Iris pigment epithelial cell (primary cell): ENCODE data around the gene CEACAM7.
A peak's percentile ranks its signal among the peaks of the same experiment; 100 is the strongest.
"Not testable (repeated sequence)": the region's sequence is repeated elsewhere in the genome, so short reads cannot be mapped to it uniquely, and the experiment has no call there.

Experiments
- DNase-seq: peaks from one replicate; pipeline ENCODE4 v3.0.0-alpha.2; 2011; ENCODE audit warnings: low read depth

The CEACAM7 gene

GRCh38 chr19:41656756-41657155, 31.3 kb downstream of the CEACAM7 start:
- DNase-seq: not testable (repeated sequence)

DNA sequence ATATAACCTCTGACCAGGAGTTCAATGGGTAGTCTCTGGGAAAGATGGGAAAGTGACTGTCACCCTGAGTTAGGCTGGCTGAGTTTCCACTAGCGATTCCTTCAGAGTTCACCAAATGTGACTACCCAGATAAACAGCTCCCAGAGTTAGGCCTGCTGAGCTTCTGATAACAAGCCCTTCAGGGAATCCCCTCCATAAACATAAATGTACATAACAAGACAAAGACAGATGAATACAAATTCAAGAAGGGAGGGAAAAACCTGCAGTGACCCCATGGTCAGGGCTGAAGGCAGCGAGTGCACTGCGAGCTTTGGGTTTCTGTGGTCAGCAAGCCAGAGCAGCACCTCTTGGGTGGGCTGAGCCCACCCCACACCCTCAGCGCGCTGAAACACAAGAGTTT, 35.8 kb downstream of the CEACAM7 start:
- no peak for DNase-seq

DNA sequence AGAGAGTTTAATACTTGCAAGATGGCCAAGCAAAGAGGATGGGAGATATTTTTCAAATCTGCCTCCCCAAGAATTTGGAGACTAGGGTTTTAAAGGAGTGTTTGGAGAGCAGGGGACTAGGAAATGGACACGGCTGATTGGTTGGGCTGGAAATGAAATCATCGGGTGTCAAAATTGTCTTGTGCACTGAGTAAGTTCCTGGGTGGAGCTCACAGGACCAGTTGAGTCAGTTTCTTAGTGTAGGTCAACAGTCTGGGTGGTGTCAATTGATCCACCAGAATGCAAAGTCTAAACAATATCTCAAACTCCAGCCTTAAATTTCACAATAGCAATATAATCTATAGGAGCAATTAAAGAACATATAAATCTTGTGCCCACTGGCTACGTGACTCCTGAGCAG, 38.2 kb downstream of the CEACAM7 start:
- no peak for DNase-seq

GRCh38 chr19:41646589-41647204, 41.4 kb downstream of the CEACAM7 start:
- DNase-seq: peak; percentile 27

- DNase-seq: peak; percentile 39
These were observed 46.1 kb downstream of the CEACAM7 start for GRCh38 chr19:41641879-41642485.

GRCh38 chr19:41638641-41639081, 49.4 kb downstream of the CEACAM7 start:
- no peak for DNase-seq

GRCh38 chr19:41637484-41637883, 50.6 kb downstream of the CEACAM7 start:
- DNase-seq: no peak

GRCh38 chr19:41627966-41628675, 59.9 kb downstream of the CEACAM7 start:
- DNase-seq: no peak

GRCh38 chr19:41626877-41627276, 61.2 kb downstream of the CEACAM7 start, which contains the start of gene CEACAM4:
Gene CEACAM4, minus strand, starts transcription at chr19:41627074. Its CDS starts 111 bp downstream, at chr19:41626963.
- no peak for DNase-seq

DNA sequence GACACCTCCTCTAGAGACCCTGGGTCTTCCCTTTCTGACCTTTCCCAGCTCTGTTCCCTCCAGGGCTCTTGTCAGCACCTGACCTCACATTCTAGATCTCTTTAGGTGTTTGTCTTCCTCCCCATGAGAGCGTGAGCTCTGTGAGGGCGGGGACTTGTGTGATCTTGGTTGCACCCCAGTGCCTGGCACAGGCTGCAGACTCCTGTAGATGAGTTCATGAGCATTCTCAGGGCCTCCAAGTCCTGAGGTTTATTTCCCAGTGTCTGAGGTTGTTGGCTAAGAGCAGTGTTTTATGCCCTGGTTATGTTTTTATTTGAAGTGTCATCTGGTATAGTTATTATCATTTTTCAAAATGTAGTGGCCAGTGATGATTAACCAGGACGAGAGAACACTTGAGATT, 61.8 kb downstream of the CEACAM7 start:
- DNase-seq: no peak

GRCh38 chr19:41624937-41625336, 63.1 kb downstream of the CEACAM7 start:
- DNase-seq: no peak

DNA sequence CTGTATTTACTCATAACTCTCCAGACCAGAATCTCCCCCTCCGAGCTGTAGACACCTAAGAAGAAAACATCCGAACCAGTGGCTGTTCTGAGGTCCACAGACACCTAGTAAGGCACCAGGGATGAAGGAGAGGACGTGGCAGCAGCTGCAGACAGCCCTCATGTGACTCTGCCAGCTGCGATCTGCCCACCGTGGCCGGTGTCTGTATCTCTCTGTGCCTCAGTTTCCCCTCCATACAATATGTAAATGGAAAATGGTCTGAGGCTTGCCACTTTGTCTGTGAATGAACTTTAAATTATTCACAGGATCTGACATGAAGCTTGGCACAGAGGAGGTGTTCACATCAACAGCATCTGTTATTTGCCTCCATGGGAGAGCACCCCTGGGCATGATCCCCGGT, 63.6 kb downstream of the CEACAM7 start:
- DNase-seq: no peak

DNA sequence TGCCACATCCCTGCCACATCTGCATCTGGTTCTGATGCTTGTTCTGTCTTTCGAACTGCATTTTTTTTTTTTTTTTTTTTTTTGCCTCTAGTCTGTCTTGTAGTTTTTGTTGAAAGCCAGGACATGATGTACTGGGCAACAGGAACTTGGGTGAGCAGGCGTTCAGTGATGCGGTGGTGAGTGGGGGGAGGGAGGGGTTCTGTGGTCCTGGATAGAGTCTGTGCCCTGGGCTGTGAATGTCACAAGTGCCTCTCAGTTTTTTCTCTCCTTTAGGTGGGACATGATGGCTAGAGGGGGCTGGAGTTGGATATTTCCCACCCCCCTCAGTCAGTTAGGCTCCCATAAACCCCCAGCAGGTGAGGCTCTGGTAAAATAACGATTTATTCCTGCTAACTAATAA, 64.7 kb downstream of the CEACAM7 start:
- no peak for DNase-seq
